Retinal pigment epithelial cell (primary cell): ENCODE measurements around the gene MOGAT3.
"Not testable (repeated sequence)": the region's sequence is repeated elsewhere in the genome, so short reads cannot be mapped to it uniquely, and the experiment has no call there.

ENCODE experiments used
- DNase-seq: peaks from one replicate; pipeline ENCODE4 v3.0.0-alpha.2; 2010; ENCODE audit warnings: low read depth
- H3K4me3 ChIP-seq: 2 replicates; pipeline ENCODE4 v1.5.1; 2011; ENCODE audit warnings: mild to moderate bottlenecking, low read length, control low read depth, moderate library complexity
- CTCF ChIP-seq: conservative IDR thresholded peaks from 2 replicates; pipeline ENCODE4 v1.5.1; 2011; ENCODE audit warnings: low read depth, low read length, control low read depth, inconsistent platforms

The MOGAT3 gene

GRCh38 chr7:101210143-101210542, 9.3 kb upstream of the MOGAT3 start:
- TF ChIP-seq CTCF: no peak
- no peak overlapping the region for H3K4me3 ChIP-seq
- DNase-seq: no peak

GRCh38 chr7:101208794-101209193, 8.0 kb upstream of the MOGAT3 start:
- no peak for TF ChIP-seq CTCF
- H3K4me3 ChIP-seq: no peak overlapping the region
- no peak for DNase-seq

- no peak for TF ChIP-seq CTCF
- DNase-seq: no peak
Observed at GRCh38 chr7:101207459-101207858, 6.6 kb upstream of the MOGAT3 start.

GRCh38 chr7:101206665-101207042, 5.8 kb upstream of the MOGAT3 start:
- no peak overlapping the region for H3K4me3 ChIP-seq
- DNase-seq: no peak
- no peak for TF ChIP-seq CTCF

More at GRCh38 chr7:101207459-101207858, 6.6 kb upstream of the MOGAT3 start:
- no peak overlapping the region for H3K4me3 ChIP-seq

GRCh38 chr7:101205901-101206664, 5.2 kb upstream of the MOGAT3 start:
- TF ChIP-seq CTCF: no peak
- DNase-seq: no peak
- no peak overlapping the region for H3K4me3 ChIP-seq

GRCh38 chr7:101203740-101204738, 3.2 kb upstream of the MOGAT3 start:
- not testable (repeated sequence) for H3K4me3 ChIP-seq, DNase-seq

- no peak for DNase-seq
- no peak overlapping the region for H3K4me3 ChIP-seq
- no peak for TF ChIP-seq CTCF
Observed at GRCh38 chr7:101202603-101202918, 1.7 kb upstream of the MOGAT3 start.
